Activated naive CD8-positive, alpha-beta T cell treated with anti-CD3 and anti-CD28 coated beads for 36 hours (primary cell): Measurements from ENCODE around the gene CEBPZ. TPM values are rescaled to one million over a fixed set of nuclear protein-coding genes. Genes with fewer than 3 reads are reported as not detected.
"Not testable (repeated sequence)": the region's sequence is repeated elsewhere in the genome, so short reads cannot be mapped to it uniquely, and the experiment has no call there.

Experiments
- DNase-seq: peaks from one replicate; pipeline ENCODE4 v3.0.0; 2021
- H3K27ac Mint-ChIP-seq: one replicate; pipeline ENCODE4 v1.8.0; 2022; ENCODE audit warnings: mild to moderate bottlenecking, moderate library complexity, mixed read lengths
- H3K27me3 Mint-ChIP-seq: one replicate; pipeline ENCODE4 v1.8.0; 2022; ENCODE audit warnings: mild to moderate bottlenecking, mixed read lengths
- H3K36me3 Mint-ChIP-seq: one replicate; pipeline ENCODE4 v1.8.0; 2021; ENCODE audit warnings: mild to moderate bottlenecking, mixed read lengths
- H3K4me1 Mint-ChIP-seq: one replicate; pipeline ENCODE4 v1.8.0; 2021; ENCODE audit warnings: mixed read lengths
- H3K4me3 Mint-ChIP-seq: one replicate; pipeline ENCODE4 v1.8.0; 2022; ENCODE audit warnings: mild to moderate bottlenecking, moderate library complexity, mixed read lengths
- H3K9me3 Mint-ChIP-seq: one replicate; pipeline ENCODE4 v1.8.0; 2022; ENCODE audit warnings: mixed read lengths
- total RNA-seq, 2 experiments: library from RNA; stranded (reverse); gene quantifications; one replicate each; pipeline ENCODE4 v1.2.3, GENCODE V29; 2021

CEBPZ gene
- total RNA-seq, 2 experiments from 2014 or later, result 102 to 119 TPM

GRCh38 chr2:37230581-37230980 is 815 bp downstream of the CEBPZ start:
- no peak overlapping the region for H3K4me3 Mint-ChIP-seq
- peaks cover 30% of the 10 kb centered on the region for H3K4me1 Mint-ChIP-seq

GRCh38 chr2:37228788-37229187 is 2.6 kb downstream of the CEBPZ start:
- no peaks in the 10 kb centered on the region for H3K9me3 Mint-ChIP-seq
- H3K36me3 Mint-ChIP-seq, result peaks cover 38% of the 10 kb centered on the region
- DNase-seq, result no peak
- no peak overlapping the region for H3K4me3 Mint-ChIP-seq
- no peaks in the 10 kb centered on the region for H3K27me3 Mint-ChIP-seq
- H3K27ac Mint-ChIP-seq, result no peak overlapping the region
- peaks cover 37% of the 10 kb centered on the region for H3K4me1 Mint-ChIP-seq

More at GRCh38 chr2:37230581-37230980, 815 bp downstream of the CEBPZ start:
- no peak overlapping the region for H3K27ac Mint-ChIP-seq
- no peaks in the 10 kb centered on the region for H3K27me3 Mint-ChIP-seq
- H3K9me3 Mint-ChIP-seq, result no peaks in the 10 kb centered on the region
- peaks cover 34% of the 10 kb centered on the region for H3K36me3 Mint-ChIP-seq
- no peak for DNase-seq

- DNase-seq, result no peak
- no peak overlapping the region for H3K4me3 Mint-ChIP-seq
- H3K27ac Mint-ChIP-seq, result no peak overlapping the region
- no peaks in the 10 kb centered on the region for H3K9me3 Mint-ChIP-seq
- H3K4me1 Mint-ChIP-seq, result peaks cover 53% of the 10 kb centered on the region
- H3K36me3 Mint-ChIP-seq, result peaks cover 54% of the 10 kb centered on the region
- H3K27me3 Mint-ChIP-seq, result no peaks in the 10 kb centered on the region
Observed at GRCh38 chr2:37226863-37227262, 4.5 kb downstream of the CEBPZ start.

GRCh38 chr2:37225129-37225528 is 6.3 kb downstream of the CEBPZ start:
- Mint-ChIP-seq H3K36me3 (peaks cover 64% of the 10 kb centered on the region), H3K4me3 (peak overlapping the region; percentile 43), H3K4me1 (peaks cover 62% of the 10 kb centered on the region)
- DNase-seq, H3K9me3 Mint-ChIP-seq, H3K27ac Mint-ChIP-seq, H3K27me3 Mint-ChIP-seq: not testable (repeated sequence)

GRCh38 chr2:37224063-37224462 is 7.3 kb downstream of the CEBPZ start:
- Mint-ChIP-seq H3K4me3 (peak overlapping the region; percentile 0), H3K27ac (no peak overlapping the region), H3K9me3 (no peaks in the 10 kb centered on the region), H3K4me1 (peaks cover 58% of the 10 kb centered on the region), H3K36me3 (peaks cover 63% of the 10 kb centered on the region), H3K27me3 (no peaks in the 10 kb centered on the region)
- no peak for DNase-seq

GRCh38 chr2:37223131-37223530 is 8.3 kb downstream of the CEBPZ start:
- no peak overlapping the region for H3K4me3 Mint-ChIP-seq
- H3K27me3 Mint-ChIP-seq, result no peaks in the 10 kb centered on the region
- no peaks in the 10 kb centered on the region for H3K9me3 Mint-ChIP-seq
- peaks cover 55% of the 10 kb centered on the region for H3K4me1 Mint-ChIP-seq
- no peak for DNase-seq
- peak overlapping the region; percentile 69 for H3K27ac Mint-ChIP-seq
- H3K36me3 Mint-ChIP-seq, result peaks cover 56% of the 10 kb centered on the region

GRCh38 chr2:37219046-37219445 is 12.3 kb downstream of the CEBPZ start:
- H3K4me3 Mint-ChIP-seq, result no peak overlapping the region
- H3K36me3 Mint-ChIP-seq, result peaks cover 42% of the 10 kb centered on the region
- no peaks in the 10 kb centered on the region for H3K27me3 Mint-ChIP-seq
- H3K27ac Mint-ChIP-seq, result no peak overlapping the region
- peaks cover 31% of the 10 kb centered on the region for H3K4me1 Mint-ChIP-seq
- H3K9me3 Mint-ChIP-seq, result no peaks in the 10 kb centered on the region
- no peak for DNase-seq

GRCh38 chr2:37215250-37215649 is 16.1 kb downstream of the CEBPZ start:
- H3K27me3 Mint-ChIP-seq, result no peaks in the 10 kb centered on the region
- peaks cover 4% of the 10 kb centered on the region for H3K4me1 Mint-ChIP-seq
- H3K4me3 Mint-ChIP-seq, result no peak overlapping the region
- DNase-seq, result no peak
- no peak overlapping the region for H3K27ac Mint-ChIP-seq
- H3K9me3 Mint-ChIP-seq, result peaks cover 2% of the 10 kb centered on the region
- peaks cover 43% of the 10 kb centered on the region for H3K36me3 Mint-ChIP-seq

- H3K36me3 Mint-ChIP-seq, result peaks cover 74% of the 10 kb centered on the region
- DNase-seq, result no peak
- H3K9me3 Mint-ChIP-seq, result peaks cover 31% of the 10 kb centered on the region
- no peaks in the 10 kb centered on the region for H3K27me3 Mint-ChIP-seq
- no peak overlapping the region for H3K4me3 Mint-ChIP-seq
- peaks cover 20% of the 10 kb centered on the region for H3K4me1 Mint-ChIP-seq
- peak overlapping the region; percentile 2 for H3K27ac Mint-ChIP-seq
Observed at GRCh38 chr2:37211939-37212338, 19.5 kb downstream of the CEBPZ start.

- H3K27me3 Mint-ChIP-seq, result no peaks in the 10 kb centered on the region
- no peak for DNase-seq
- H3K27ac Mint-ChIP-seq, result no peak overlapping the region
- H3K4me1 Mint-ChIP-seq, result peaks cover 20% of the 10 kb centered on the region
- peaks cover 35% of the 10 kb centered on the region for H3K9me3 Mint-ChIP-seq
- no peak overlapping the region for H3K4me3 Mint-ChIP-seq
- H3K36me3 Mint-ChIP-seq, result peaks cover 77% of the 10 kb centered on the region
Observed at GRCh38 chr2:37211212-37211611, 20.2 kb downstream of the CEBPZ start.

GRCh38 chr2:37206760-37207159 is 24.6 kb downstream of the CEBPZ start:
- H3K9me3 Mint-ChIP-seq, result peaks cover 44% of the 10 kb centered on the region
- H3K27ac Mint-ChIP-seq, result not testable (repeated sequence)

GRCh38 chr2:37205689-37206341 is 25.6 kb downstream of the CEBPZ start:
- peaks cover 39% of the 10 kb centered on the region for H3K4me1 Mint-ChIP-seq
- peaks cover 44% of the 10 kb centered on the region for H3K9me3 Mint-ChIP-seq
- H3K36me3 Mint-ChIP-seq, result peaks cover 88% of the 10 kb centered on the region
- no peaks in the 10 kb centered on the region for H3K27me3 Mint-ChIP-seq
- no peak for DNase-seq
- H3K27ac Mint-ChIP-seq, result no peak overlapping the region
- H3K4me3 Mint-ChIP-seq, result no peak overlapping the region

More at GRCh38 chr2:37206760-37207159, 24.6 kb downstream of the CEBPZ start:
- Mint-ChIP-seq H3K4me1 (peaks cover 30% of the 10 kb centered on the region), H3K36me3 (peaks cover 90% of the 10 kb centered on the region)
- not testable (repeated sequence) for H3K27me3 Mint-ChIP-seq, DNase-seq, H3K4me3 Mint-ChIP-seq

- H3K27ac Mint-ChIP-seq, H3K4me3 Mint-ChIP-seq, DNase-seq, H3K27me3 Mint-ChIP-seq: not testable (repeated sequence)
- peaks cover 42% of the 10 kb centered on the region for H3K9me3 Mint-ChIP-seq
- H3K4me1 Mint-ChIP-seq, result peaks cover 43% of the 10 kb centered on the region
- H3K36me3 Mint-ChIP-seq, result peaks cover 87% of the 10 kb centered on the region
Observed at GRCh38 chr2:37205071-37205661, 26.2 kb downstream of the CEBPZ start.

- Mint-ChIP-seq H3K27ac (no peak overlapping the region), H3K27me3 (no peaks in the 10 kb centered on the region), H3K9me3 (peaks cover 31% of the 10 kb centered on the region), H3K36me3 (peaks cover 82% of the 10 kb centered on the region), H3K4me1 (peaks cover 45% of the 10 kb centered on the region), H3K4me3 (no peak overlapping the region)
- no peak for DNase-seq
Observed at GRCh38 chr2:37203708-37204107, 27.7 kb downstream of the CEBPZ start.

GRCh38 chr2:37201766-37202165 is 29.6 kb downstream of the CEBPZ start:
- H3K27ac Mint-ChIP-seq, result peak overlapping the region; percentile 55
- H3K4me3 Mint-ChIP-seq, result peak overlapping the region; percentile 14
- H3K27me3 Mint-ChIP-seq, result no peaks in the 10 kb centered on the region
- peaks cover 44% of the 10 kb centered on the region for H3K4me1 Mint-ChIP-seq
- peak; percentile 60 for DNase-seq
- peaks cover 76% of the 10 kb centered on the region for H3K36me3 Mint-ChIP-seq
- H3K9me3 Mint-ChIP-seq, result peaks cover 12% of the 10 kb centered on the region

GRCh38 chr2:37201208-37201607 is 30.2 kb downstream of the CEBPZ start:
- peaks cover 3% of the 10 kb centered on the region for H3K27me3 Mint-ChIP-seq
- peaks cover 74% of the 10 kb centered on the region for H3K36me3 Mint-ChIP-seq
- H3K4me3 Mint-ChIP-seq, result no peak overlapping the region
- H3K4me1 Mint-ChIP-seq, result peaks cover 44% of the 10 kb centered on the region
- no peak for DNase-seq
- H3K9me3 Mint-ChIP-seq, result peaks cover 9% of the 10 kb centered on the region
- peak overlapping the region; percentile 70 for H3K27ac Mint-ChIP-seq
